ENCODE data around the gene PTPRT.
"Not testable (repeated sequence)": the region's sequence is repeated elsewhere in the genome, so short reads cannot be mapped to it uniquely, and the experiment has no call there.

Gene PTPRT

DNA sequence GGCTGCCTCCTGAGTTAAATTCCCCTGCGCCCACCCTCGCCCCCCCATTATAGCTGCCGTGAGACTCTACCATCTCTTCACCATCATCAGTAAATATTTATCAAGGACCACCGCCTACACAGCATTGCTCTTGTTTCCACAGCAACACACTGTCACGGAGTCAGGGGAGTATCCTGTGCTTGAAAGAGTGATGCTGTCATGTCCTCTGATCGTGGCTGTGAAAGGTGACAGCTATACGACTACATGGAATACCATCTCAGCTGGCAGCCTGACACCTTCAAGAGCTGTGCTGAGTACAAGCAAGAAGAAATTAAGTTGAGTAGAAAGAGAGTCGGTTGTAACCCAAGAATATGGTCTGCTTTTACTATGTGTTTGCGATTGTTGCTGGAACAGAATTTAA, 3.4 kb downstream of the PTPRT start:
- no peak for FAIRE-seq

DNA sequence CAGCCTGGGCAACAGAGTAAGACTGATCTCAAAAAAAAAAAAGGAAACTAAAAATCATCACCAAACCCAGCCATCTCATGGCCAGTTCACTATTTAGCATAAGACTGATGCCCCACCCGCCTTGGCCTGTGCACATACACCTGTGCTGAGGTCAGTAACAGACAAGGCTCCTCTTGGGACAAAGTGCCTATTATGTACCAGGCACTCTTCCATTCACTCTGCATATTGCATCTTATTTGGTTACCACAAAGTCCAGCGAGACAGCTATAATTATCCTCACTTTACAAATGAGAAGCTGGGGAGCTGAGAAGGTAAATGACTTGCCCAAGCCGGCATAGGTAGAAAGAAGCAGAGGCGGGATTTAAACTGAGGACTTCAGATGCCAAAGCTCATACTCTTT, 3.8 kb downstream of the PTPRT start:
- FAIRE-seq: no peak

DNA sequence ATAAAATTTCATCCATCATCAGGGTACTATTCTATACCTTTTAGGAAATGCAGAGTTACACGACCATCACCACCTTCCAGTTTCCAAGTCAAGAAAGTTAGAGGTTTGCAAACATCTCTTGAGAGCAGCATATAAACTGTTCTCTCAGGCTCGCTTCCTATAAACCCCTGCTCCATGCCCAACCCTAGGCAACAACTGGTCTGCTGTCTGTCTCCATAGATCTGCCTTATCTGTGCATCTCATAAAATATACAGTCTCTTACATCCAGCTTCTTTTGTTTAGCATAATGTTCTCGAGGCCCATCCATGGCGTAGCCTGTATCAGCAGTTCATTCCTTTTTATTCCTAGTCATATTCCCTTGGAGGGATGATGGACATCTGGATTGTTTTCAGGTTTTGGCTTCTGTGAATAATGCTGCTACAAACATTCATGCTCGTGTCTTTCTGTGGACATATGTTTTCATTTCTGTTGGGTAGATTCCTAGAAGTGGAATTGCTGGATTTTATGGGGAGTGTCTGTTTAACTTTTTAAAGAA, 6.1 kb downstream of the PTPRT start:
- no peak for FAIRE-seq

DNA sequence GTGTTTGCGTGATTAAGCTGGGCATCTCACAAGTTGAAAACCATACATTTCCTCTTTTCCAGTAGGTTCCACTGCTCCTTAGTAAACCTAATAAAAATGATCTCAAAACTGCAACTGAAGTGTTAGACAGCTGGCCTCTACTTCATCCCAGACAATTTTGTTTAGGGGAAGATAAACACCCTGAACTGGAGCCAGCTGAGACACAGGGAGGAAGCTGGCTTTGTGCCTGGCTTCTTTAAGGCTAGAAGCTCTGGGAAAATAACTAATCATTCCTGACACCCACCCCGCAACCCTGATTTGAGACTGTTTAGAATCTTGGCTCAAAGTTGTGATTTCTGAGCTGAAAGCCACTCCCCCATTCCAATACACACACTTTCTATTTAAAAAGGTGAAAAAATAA, 11.6 kb downstream of the PTPRT start:
- FAIRE-seq: no peak

DNA sequence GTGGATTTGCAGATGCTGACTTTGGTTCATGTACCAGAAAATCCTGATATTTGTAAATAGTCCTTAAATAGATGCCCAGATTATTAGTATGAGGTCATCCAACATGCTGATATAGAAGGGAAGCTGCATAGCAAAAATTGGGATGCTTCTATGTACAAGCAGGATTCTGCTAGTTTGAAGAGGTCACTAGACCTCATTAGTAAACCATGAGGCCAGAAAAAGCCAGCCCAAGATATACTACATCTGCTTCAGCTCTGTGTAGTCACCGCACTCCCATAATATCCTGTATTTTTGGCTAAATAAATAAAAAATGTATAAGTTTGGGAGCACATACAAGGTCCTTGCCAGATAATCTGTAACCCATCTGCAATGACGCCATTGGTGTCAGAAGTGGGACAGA, 13.0 kb downstream of the PTPRT start:
- FAIRE-seq: no peak

DNA sequence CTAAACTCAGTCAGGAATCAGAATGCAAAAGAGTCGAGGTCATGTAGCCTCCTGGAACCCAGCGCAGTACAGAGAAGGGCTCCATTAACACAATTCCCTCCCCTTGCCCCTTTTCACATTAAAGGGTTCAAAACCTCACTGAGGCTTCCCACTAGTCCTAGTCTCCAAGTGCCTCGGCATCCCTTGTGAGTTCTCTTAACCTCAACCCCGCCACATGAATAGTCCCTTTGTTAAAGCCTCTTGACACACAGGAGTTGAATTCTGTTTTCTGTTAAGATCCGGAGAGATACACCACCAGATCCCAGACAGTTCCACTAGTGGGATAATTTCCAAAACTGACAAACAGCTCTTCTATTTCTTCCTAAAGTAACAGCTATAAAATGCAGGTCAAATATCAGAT, 17.8 kb downstream of the PTPRT start:
- FAIRE-seq: no peak

DNA sequence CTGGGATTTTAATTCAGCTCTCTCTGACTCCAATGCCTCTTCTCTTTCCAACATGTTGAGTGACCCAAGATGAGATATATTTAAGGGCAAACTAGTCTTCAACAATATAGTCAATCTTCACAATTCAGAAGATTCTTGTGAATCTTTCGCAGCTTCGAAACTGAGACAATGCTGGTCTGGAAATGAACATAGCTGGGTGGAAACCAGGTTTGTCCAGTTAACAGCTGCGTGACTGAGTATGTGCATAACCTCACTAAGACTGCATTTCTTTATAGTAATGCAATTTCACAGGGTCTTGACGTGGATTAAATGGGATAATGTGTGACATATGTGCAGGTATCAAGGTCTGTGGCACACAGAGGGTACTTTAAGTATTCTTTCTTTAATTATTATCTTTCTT, 18.9 kb downstream of the PTPRT start:
- FAIRE-seq: no peak

DNA sequence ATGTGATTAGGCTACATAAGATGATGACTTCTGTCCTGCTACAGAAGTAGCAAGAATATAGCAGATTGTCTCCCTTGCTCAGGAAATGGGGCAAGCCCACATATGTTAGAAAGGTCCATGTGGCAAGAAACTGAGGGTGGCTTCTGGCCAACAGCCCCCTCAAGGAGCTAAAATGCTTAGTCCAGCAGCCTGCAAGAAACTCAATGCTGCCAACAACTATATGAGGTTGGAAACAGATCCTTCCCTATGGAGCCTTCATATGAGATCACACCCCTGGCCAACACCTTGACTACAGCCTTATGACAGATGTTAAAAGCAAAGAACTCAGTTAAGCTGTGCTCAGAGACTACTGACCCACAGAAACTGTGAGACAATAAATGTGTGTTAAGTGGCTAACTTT, 22.1 kb downstream of the PTPRT start:
- no peak for FAIRE-seq

DNA sequence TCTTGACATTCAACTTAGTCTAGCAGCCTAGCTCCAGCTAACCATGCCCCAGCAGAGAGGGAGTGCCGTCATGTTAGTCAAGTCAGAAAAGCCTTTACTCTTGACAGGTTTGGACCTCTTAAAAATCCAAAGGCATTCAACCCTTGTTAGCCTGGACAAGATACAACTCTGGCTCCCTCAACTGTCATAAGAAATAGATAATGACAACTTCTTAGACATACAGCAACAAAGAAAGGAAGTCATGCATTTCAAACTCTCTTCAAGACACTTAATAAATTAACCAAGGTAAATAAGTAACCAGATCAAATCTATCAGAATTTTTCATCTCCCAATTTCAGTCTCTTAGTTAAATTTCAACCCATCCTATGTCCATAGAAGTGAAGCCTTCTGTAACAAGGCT, 22.7 kb downstream of the PTPRT start:
- FAIRE-seq: no peak

DNA sequence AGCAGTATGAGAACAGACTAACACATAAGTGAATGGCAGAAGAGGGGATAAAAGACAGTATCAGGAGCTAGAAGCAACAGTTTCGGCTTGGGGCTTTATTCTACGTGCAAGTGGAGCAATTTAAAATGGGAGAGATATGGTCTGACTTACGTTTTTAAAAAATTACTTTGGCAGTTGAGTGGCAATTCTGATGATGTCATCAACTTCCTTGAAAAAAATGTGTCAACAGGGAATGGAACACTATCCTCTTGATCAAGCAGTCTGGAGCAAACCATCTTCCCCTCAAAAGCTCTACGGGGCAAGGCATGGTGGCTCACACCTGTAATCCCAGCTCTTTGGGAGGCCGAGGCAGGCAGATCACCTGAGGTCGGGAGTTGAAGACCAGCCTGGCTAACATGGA, 24.1 kb downstream of the PTPRT start:
- no peak for FAIRE-seq

DNA sequence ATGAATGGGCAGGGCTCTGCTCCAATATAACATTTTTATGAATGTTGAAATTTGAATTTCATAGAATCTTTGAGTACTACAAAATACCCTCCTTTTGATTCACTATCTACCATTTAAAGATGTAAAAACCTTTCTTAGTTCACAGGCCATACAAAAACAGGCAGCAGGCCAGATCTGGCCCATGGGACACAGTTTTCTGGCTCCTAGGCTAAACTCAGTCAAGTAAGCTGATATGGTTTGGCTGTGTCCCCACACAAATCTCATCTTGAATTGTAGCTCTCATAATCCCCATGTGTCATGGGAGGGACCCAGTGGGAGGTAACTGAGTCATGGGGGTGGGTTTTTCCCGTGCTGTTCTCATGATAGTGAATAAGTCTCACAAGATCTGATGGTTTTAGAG, 25.0 kb downstream of the PTPRT start:
- FAIRE-seq: not testable (repeated sequence)

DNA sequence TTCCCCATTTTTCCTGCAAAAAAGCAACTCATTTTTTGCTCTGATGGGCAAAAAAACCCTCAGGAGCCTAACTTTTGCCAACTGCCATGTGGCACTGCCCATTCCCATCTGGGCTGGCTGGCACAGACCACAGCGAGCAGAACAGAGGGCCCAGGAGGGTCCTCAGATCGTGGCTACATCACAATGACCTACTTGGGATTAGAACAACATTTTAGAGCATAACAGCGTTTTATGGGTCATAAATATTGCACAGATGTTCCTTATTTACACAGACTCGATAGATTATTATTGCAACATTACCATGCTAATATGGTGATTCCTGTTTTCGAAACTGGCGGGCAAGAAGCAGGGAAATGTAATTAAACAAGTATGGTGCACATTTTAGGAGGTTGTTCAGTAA, 28.0 kb downstream of the PTPRT start:
- no peak for FAIRE-seq

DNA sequence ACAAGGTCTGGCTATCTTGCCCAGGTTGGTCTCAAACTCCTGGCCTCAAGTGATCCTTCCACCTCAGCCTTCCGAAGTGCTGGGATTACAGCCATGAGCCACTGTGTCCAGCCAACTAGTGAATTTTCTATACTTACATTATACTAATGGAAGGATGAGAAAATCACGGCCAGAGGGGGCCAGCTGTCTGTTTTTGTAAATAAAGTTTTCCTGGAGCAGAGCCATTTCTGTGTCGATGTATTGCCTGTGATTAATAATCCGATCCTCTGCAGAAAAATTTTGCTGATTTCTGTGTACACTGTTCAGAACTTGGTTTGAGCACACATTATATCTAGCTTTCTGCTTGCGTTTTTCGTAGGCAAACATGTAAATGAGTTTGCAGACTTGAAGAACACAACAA, 28.8 kb downstream of the PTPRT start:
- no peak for FAIRE-seq

DNA sequence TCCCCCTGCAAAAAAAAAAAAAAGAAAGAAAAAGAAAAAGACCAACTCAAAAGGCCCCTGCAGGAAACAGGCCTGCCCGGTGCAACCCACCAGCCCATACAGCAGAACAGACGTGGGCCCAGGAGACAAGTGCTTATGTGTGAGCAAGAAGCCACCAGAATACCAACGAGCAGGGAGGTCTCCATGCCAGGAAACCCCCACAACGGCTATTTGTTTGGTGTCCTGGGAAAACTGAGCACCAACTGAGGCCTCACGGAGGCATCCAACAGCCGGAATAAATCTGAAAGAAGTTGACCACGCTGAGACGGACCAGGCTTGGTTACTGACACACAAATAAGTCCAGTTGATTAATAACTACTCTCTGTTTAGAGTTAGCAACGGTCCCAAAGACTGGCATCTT, 29.7 kb downstream of the PTPRT start:
- no peak for FAIRE-seq

DNA sequence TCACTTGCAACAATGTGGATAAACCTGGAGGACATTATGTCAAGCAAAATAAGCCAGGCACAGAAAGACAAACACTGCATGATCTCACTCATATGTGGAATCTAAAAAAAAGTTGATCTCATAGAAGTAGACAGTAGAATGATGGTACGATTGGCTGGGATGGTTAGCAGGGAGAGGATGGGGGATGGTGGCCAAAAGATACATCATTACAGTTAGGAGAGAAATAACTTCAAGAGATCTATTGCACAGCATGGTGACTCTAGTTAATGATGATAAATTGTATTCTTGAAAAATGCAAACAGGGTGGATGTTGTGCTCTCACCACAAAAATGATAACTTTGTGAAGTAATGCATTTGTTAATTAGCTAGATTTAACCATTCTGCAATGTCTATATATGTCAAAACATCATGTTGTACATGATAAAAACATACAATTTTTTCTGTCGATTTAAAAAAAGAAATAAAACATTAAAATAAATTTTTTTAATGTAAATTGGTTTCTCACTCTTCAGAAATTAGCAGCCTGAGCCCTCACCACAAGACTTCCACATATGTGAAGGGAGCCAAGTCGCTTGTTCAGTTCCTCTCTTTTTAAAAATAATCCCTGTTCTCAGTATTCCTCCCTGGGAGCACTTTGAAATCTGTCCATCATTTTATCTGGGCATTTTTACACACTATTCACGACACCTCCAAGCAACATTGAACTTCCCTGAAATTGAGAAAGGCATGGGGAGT, 34.2 kb downstream of the PTPRT start:
- FAIRE-seq: no peak

DNA sequence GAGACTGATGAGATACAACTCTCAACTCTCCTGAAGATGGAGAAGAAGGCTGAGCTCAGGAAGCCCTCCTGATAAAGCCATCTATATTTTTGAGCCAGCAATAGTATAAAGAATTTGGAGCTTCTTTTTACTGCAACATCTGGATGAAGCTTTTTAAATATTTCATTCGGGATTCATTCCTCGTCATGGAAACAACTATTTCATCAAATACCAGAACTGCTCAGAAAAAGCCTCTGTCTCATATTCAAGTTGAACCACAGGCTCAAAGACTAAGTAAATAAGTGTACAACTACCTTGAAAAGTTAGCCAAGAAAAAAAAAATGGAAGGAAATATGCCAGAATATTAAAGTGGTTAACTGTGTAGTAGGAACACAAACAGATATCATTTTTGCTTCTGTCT, 37.8 kb downstream of the PTPRT start:
- no peak for FAIRE-seq

DNA sequence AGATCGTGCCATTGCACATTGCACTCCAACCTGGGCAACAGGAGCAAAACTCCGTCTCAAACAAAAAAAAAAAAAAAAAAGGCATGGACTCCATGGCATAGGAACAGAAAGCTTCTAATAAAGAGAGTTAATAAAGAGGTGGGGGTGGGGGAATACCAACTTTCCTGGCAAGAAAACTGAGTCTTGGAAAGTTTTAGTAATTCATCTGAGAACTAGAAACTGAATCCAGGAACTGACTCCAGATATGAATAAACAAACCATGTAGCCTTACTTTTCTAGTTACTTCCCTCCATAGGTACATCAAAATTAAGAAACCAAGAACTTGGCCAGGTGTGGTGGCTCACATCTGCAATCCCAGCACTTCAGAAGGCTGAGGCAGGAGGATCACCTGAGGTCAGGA, 38.5 kb downstream of the PTPRT start:
- FAIRE-seq: no peak

DNA sequence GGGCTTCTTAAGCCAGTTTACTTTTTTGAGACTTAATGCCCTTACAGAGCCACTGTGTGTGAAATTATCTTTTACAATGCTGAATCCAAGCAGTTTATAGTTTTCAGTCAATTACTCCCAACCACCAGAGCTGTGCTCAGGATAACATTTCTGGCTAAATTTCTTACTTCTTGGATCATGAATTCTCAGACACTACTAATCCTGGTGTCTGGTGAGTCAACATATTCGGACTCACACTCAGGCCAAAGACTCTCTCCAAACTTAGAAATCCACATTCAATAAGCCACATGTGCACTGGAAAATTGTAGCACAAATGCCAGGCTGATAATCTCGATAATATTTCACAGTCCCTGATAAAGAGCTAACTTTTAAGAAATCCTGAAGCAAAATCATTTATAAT, 49.0 kb downstream of the PTPRT start:
- FAIRE-seq: no peak

DNA sequence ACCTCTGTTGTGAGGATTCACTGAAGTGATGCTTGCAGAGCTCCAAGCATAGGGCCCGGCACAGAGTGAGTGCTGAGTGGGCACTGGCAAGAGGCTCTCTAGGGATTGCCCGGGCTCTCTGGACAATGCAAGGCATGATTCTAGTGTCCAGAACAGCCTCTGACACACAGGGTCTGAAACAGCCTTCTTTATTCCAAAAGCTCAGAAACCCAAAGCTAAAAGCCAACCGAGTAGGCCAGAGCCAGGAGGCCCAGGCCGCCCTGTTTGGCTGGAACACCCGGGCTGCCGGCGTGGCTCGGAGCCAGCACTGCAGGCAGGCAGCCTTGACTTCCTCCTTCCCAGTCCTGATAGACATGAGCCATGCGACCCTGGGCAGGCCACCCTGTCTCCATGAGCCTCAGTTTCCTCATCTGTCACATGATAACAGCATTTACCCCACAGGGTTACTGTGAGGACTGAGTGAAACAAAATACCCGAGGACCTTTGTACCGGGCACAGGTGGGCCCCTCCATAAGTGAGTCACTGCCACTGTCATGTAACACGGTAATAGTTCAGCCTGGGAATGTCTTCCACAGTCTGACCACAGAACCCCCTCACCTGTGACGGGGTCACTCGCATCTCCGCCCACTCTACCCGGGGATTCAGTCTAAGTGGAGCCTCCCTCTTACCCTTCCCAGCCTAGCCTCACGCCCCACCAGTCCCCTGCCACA, 51.5 kb downstream of the PTPRT start:
- no peak for FAIRE-seq

DNA sequence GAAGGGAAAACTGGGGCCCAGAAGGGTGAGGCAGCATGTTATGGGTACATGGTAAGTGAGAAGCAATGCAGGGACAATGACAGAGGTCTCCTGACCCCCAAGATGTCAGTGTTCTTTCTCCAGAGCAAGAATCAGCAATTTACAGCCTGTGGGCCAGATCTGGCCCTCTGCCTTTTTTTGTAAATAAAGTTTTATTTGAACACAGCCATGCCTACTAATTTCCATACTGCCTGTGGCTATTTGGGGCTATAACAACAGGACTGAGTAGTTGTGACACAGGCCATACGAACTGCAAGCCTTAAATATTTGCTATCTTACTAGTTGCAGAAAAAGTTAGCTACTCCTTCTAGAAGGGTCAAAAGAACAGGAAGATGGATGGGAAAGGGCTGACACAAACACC, 52.5 kb downstream of the PTPRT start:
- no peak for FAIRE-seq

DNA sequence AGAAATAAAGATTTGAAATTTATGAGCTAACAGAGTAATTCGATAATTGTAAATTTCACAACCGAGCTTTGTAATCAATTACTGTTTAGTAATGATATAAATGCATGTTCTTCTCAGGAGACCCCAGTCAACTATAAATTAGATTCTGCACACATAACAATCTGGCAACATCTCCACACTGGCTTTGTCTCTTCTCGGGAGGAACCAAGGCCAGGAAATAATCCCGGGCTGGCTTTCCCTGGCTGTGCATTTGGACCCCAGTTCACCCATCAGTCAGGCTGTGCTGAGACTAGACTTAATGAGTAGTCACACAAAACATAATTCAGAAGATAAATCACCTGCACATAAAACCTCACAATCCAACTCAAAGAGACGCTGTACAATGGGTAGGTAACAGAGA, 65.5 kb downstream of the PTPRT start:
- FAIRE-seq: no peak

DNA sequence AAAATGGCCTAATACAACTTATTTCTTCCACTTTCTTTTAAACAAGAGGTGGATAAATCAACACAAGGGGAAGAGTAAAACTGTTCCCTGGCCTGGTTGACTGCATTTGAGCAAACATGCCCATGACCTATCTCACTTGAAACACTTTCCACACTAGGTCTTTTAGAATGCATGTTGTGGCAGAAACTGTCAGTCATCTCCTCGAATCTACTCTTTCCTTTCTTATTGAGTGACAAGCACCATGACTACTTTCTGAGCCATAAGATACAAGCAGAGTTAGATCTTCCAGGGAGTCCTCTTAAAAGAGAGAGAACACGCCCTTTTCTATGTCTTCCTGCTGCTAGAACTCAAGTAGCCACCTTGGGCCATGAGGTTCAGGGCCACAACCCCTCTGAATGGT, 66.5 kb downstream of the PTPRT start:
- no peak for FAIRE-seq

DNA sequence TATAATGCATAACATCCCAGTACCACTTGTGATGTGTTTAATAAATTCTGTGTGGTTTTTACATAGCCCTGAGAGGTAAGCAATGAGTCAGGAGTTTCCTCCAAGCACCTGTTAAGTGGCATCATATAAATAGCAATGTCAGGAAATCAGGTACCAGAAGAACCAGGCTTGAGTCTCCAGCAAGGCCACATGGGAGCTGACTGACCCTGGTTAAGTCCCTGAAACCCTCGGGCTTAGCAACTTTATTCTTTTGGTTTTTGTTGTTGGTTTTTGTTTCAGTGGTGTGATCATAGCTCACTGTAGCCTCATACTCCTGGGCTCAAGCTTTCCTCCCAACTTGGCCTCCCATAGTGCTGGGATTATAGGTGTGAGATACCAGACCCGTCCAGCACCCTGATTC, 70.0 kb downstream of the PTPRT start:
- FAIRE-seq: no peak

DNA sequence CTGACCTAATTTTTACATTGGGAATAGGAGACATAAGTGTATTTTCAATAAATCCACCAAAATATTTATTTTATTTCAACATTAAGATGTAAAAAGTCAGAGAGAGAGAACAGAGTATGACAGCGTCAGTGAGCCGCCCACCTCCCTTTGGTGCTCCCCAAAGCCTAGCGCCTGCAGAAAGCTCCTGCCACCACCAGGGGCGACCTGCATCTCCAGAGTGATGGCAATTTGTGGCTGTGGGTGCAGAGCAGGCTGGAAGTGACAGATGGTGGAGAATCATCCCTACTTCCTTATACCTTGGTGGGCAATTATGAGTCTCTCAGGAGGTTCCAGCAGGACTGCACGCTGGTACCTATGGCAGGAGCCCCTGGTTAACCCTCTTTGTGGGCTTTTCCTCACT, 87.3 kb downstream of the PTPRT start:
- FAIRE-seq: no peak

DNA sequence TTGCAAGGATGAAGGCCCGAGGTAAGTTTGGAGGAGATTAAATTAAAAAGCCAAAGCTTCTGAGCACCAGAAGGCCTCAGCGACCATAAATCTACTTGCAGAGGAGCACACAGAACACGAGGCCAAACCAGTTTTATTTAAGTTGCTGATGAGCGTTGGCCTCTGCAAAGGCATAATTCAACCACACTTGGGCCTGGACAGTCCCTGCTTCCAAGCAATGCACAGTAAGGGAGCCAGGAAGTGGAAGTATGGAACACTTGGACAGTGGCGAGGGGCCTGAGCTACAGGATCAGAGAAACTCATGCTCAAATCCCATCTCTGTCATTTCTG, 92.8 kb downstream of the PTPRT start:
- FAIRE-seq: no peak

Measured in TTC549 (cell line).